HepG2 (cell line): ENCODE results near the gene PSMB3. TPM values are rescaled to one million over a fixed set of nuclear protein-coding genes. Genes with fewer than 3 reads are reported as not detected.

Experiments
- AKAP8 ChIP-seq: sonication (generic); formaldehyde crosslinking; IDR thresholded peaks from 2 replicates; pipeline ENCODE4 v1.5.1; 2020; ENCODE audit warnings: mild to moderate bottlenecking, missing genetic modification reagents
- ASH2L ChIP-seq: fragments of 300-600, 200-600 bp; sonication (generic); IDR thresholded peaks from 2 replicates; pipeline ENCODE4 v1.7.0; 2017; ENCODE audit warnings: low read depth, mild to moderate bottlenecking, moderate library complexity, mixed read lengths, low read length; ENCODE audit not compliant: insufficient read length
- CAMTA2 ChIP-seq: sonication (generic); formaldehyde crosslinking; IDR thresholded peaks from 2 replicates; pipeline ENCODE4 v1.4.0; 2020; ENCODE audit warnings: mild to moderate bottlenecking, missing genetic modification reagents, borderline replicate concordance
- CBX1 ChIP-seq: IDR thresholded peaks from one replicate; pipeline ENCODE4 v1.6.1; 2016; ENCODE audit warnings: antibody characterized with exemption, low read depth
- CENPX ChIP-seq: sonication (generic); formaldehyde crosslinking; IDR thresholded peaks from 2 replicates; pipeline ENCODE4 v1.9.0; 2021; ENCODE audit warnings: mild to moderate bottlenecking, missing genetic modification reagents, moderate library complexity
- DMAP1 ChIP-seq: IDR thresholded peaks from 2 replicates; pipeline ENCODE4 v1.6.1; 2016
- SNAPC2 ChIP-seq: sonication (generic); formaldehyde crosslinking; IDR thresholded peaks from 2 replicates; pipeline ENCODE4 v1.8.1; 2022; ENCODE audit warnings: mild to moderate bottlenecking, missing genetic modification reagents
- TAF15 ChIP-seq: fragments of 200-400 bp; formaldehyde crosslinking; IDR thresholded peaks from one replicate; pipeline ENCODE4 v1.6.1; 2018; ENCODE audit warnings: mild to moderate bottlenecking, low read depth, low read length; ENCODE audit not compliant: poor library complexity, severe bottlenecking
- THAP8 ChIP-seq: sonication (generic); formaldehyde crosslinking; IDR thresholded peaks from 2 replicates; pipeline ENCODE4 v1.5.1; 2020; ENCODE audit warnings: missing genetic modification reagents, mild to moderate bottlenecking, borderline replicate concordance
- TOPORS ChIP-seq: sonication (generic); formaldehyde crosslinking; IDR thresholded peaks from 2 replicates; pipeline ENCODE4 v1.8.0; 2023; ENCODE audit warnings: mild to moderate bottlenecking, missing genetic modification reagents
- XBP1 ChIP-seq: sonication (generic); formaldehyde crosslinking; IDR thresholded peaks from 2 replicates; pipeline ENCODE4 v1.5.0; 2020; ENCODE audit warnings: missing genetic modification reagents
- ZNF10 ChIP-seq: sonication (generic); formaldehyde crosslinking; IDR thresholded peaks from 2 replicates; pipeline ENCODE4 v1.4.0; 2020; ENCODE audit warnings: mild to moderate bottlenecking, low read depth, missing genetic modification reagents, borderline replicate concordance
- ZNF235 ChIP-seq: sonication (generic); formaldehyde crosslinking; IDR thresholded peaks from 2 replicates; pipeline ENCODE4 v1.8.1; 2023; ENCODE audit warnings: mild to moderate bottlenecking, missing genetic modification reagents, borderline replicate concordance
- ZNF337 ChIP-seq: sonication (generic); formaldehyde crosslinking; IDR thresholded peaks from 2 replicates; pipeline ENCODE4 v1.5.1; 2020; ENCODE audit warnings: missing genetic modification reagents, low read depth, mild to moderate bottlenecking, borderline replicate concordance
- polyA plus RNA-seq, 8 experiments: library from polyadenylated mRNA; depleted of rRNA in 3 of 8; stranded (reverse) in 7 of 8; unstranded in 1 of 8; fragments of >200 nt; fragmentation: Illumina TruSeq in 4 of 8; extraction: Trizol in 4 of 8; gene quantifications; 2 replicates each; pipeline versions ENCODE4 v1.2.1 to v1.2.3, GENCODE V29; 2011 to 2016; ENCODE audit warnings: low read depth in 4 of 8, missing spikeins in 1 of 8, mixed read lengths in 1 of 8; ENCODE audit not compliant: insufficient read depth in 1 of 8
- total RNA-seq, 5 experiments: library from RNA; depleted of rRNA; stranded (reverse); fragments of >200 nt; fragmentation: Illumina TruSeq; extraction: Trizol; gene quantifications; 2 replicates each; pipeline ENCODE4 v1.2.3, GENCODE V29; 2016; ENCODE audit warnings: low read depth in 1 of 5

The PSMB3 gene
- total and polyA plus RNA-seq, 2 of the 13 experiments (the other 11 are each of a cell fraction or from before 2014, with no cell fraction given): 366 to 517 TPM

GRCh38 chr17:38706505-38707216, 45.9 kb upstream of the PSMB3 start (continued):
- TF ChIP-seq CAMTA2 (CRISPR knock-in tag): no peak
- no peak for TF ChIP-seq ZNF337 (CRISPR knock-in tag)
- TF ChIP-seq CBX1: no peak
- TF ChIP-seq CENPX: no peak
- no peak for TF ChIP-seq AKAP8
- no peak for TF ChIP-seq TAF15
- no peak for TF ChIP-seq THAP8 (CRISPR knock-in tag)
- TF ChIP-seq XBP1 (CRISPR knock-in tag): no peak
- TF ChIP-seq ASH2L: peak; percentile 48
- TF ChIP-seq DMAP1 (CRISPR knock-in tag): no peak
- TF ChIP-seq TOPORS (CRISPR knock-in tag): 0 out of 2 replicates have a peak, but pooled peaks have one; percentile 57
- no peak for TF ChIP-seq ZNF10 (CRISPR knock-in tag)
- TF ChIP-seq SNAPC2 (CRISPR knock-in tag): no peak
- TF ChIP-seq ZNF235: no peak
